Measurements from ENCODE around the gene LRCH1. TPM values are rescaled to one million over a fixed set of nuclear protein-coding genes. Genes with fewer than 3 reads are reported as not detected.
A peak's percentile ranks its signal among the peaks of the same experiment; 100 is the strongest.

LRCH1 gene
- total and polyA plus RNA-seq, 2 of the 13 experiments (the other 11 are each of a cell fraction or from before 2014, with no cell fraction given) = 4.1 to 12.6 TPM

- TF ChIP-seq HMGXB3 (CRISPR knock-in tag; IDR thresholded peaks at IDR 0.05; ENCODE audit: borderline replicate concordance) = no peak
- TF ChIP-seq ZNF354B (CRISPR knock-in tag; IDR thresholded peaks at IDR 0.05) = no peak
- TF ChIP-seq LBX2 (CRISPR knock-in tag; IDR thresholded peaks at IDR 0.05; ENCODE audit: borderline replicate concordance) = no peak
- no peak for TF ChIP-seq ZXDC (CRISPR knock-in tag; IDR thresholded peaks at IDR 0.05)
- TF ChIP-seq CEBPB (IDR thresholded peaks at IDR 0.05; ENCODE audit: borderline replicate concordance, low read depth, low read length) = 0 out of 2 replicates have a peak, but pooled peaks have one; percentile 6
- TF ChIP-seq KMT2A (CRISPR knock-in tag; IDR thresholded peaks at IDR 0.05) = no peak; the same call in 1 of the 2 replicates
- no peak; the same call in none of the 2 replicates for TF ChIP-seq ZBTB38 (CRISPR knock-in tag; IDR thresholded peaks at IDR 0.05)
- no peak for TF ChIP-seq CHD2 (IDR thresholded peaks at IDR 0.05; ENCODE audit: low read depth, low read length)
- TF ChIP-seq ZNF232 (CRISPR knock-in tag; IDR thresholded peaks at IDR 0.05; ENCODE audit: borderline replicate concordance) = no peak
- TF ChIP-seq TBP (CRISPR knock-in tag; IDR thresholded peaks at IDR 0.05) = no peak
- 0 out of 2 replicates have a peak, but pooled peaks have one; percentile 10 for TF ChIP-seq ZNF598 (CRISPR knock-in tag; IDR thresholded peaks at IDR 0.05; ENCODE audit: borderline replicate concordance)
- no peak for TF ChIP-seq NCOA1 (CRISPR knock-in tag; IDR thresholded peaks at IDR 0.05)
- TF ChIP-seq ZNF770 (CRISPR knock-in tag; IDR thresholded peaks at IDR 0.05) = no peak
- TF ChIP-seq BORCS8-MEF2B (CRISPR knock-in tag; IDR thresholded peaks at IDR 0.05) = no peak
- TF ChIP-seq AGO2 (optimal IDR thresholded peaks at IDR 0.05; ENCODE audit: low read depth, low read length) = peak; percentile 90
- peak; percentile 29; the same call in 1 of the 2 replicates for TF ChIP-seq IRF2 (CRISPR knock-in tag; IDR thresholded peaks at IDR 0.05)
- TF ChIP-seq THAP11 (CRISPR knock-in tag; IDR thresholded peaks at IDR 0.05) = no peak
- no peak for TF ChIP-seq ZNF549 (CRISPR knock-in tag; IDR thresholded peaks at IDR 0.05)
- TF ChIP-seq MZF1 (CRISPR knock-in tag; IDR thresholded peaks at IDR 0.05; ENCODE audit: borderline replicate concordance) = no peak
- no peak for TF ChIP-seq SATB2 (CRISPR knock-in tag; IDR thresholded peaks at IDR 0.05)
Observed at GRCh38 chr13:46553886-46554858, 1.2 kb downstream of the LRCH1 start (continued).

Measured in HepG2 (cell line).